GM12872 (cell line): ENCODE data around the gene CFAP73.

Experiments
- CTCF ChIP-seq: IDR thresholded peaks from 3 replicates; pipeline ENCODE4 v1.5.1; 2011; ENCODE audit warnings: low read depth, mild to moderate bottlenecking, low read length, moderate library complexity; ENCODE audit not compliant: insufficient read depth

CFAP73 gene

GRCh38 chr12:113134521-113134951, 15.0 kb upstream of the CFAP73 start:
- TF ChIP-seq CTCF: no peak

GRCh38 chr12:113135178-113136127, 14.1 kb upstream of the CFAP73 start, which contains the start of gene RASAL1:
RASAL1 (minus strand) TSS chr12:113135761; CDS start chr12:113135462, 299 bp downstream.
- TF ChIP-seq CTCF: peak; percentile 47; the same call in 1 of the 3 replicates

- no peak for TF ChIP-seq CTCF
Measured at GRCh38 chr12:113136128-113136989, 13.2 kb upstream of the CFAP73 start.

- no peak for TF ChIP-seq CTCF
Measured at GRCh38 chr12:113136990-113137511, 12.5 kb upstream of the CFAP73 start.

GRCh38 chr12:113137861-113138783, 11.4 kb upstream of the CFAP73 start:
- no peak for TF ChIP-seq CTCF

- no peak for TF ChIP-seq CTCF
Measured at GRCh38 chr12:113138826-113139225, 10.7 kb upstream of the CFAP73 start.
